ENCODE data around the gene FBXW7.

Gene FBXW7

GRCh38 chr4:152316969-152317368 lies 218.9 kb downstream of the FBXW7 start:
- no peak for ATAC-seq
- TF ChIP-seq ZC3H10 (CRISPR knock-in tag; IDR thresholded peaks at IDR 0.05) (no peak), ARNTL (CRISPR knock-in tag; IDR thresholded peaks at IDR 0.05; ENCODE audit: borderline replicate concordance, low read depth) (no peak)

DNA sequence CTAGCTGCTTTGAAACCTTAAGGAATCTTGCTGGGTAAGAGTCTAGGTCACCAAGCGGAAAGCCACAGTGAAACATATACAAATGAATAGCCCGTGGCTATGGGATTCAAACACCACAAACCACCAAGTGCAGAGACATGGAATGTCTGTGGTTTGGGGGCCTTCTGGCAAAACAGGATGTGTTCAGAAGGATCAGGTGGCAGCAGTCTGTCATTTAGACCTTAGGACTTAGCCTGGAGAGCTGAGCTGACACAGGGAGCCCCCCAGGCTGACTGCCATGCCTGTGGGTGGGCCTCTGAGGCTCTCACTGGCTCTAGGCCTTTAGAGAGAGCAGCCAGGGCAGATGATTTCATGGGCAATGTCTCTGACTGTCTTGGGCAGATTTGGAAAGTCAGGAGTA lies 225.6 kb downstream of the FBXW7 start:
- no peak; the same call in 2 of the 3 replicates for ATAC-seq
- TF ChIP-seq, protein P1, sequence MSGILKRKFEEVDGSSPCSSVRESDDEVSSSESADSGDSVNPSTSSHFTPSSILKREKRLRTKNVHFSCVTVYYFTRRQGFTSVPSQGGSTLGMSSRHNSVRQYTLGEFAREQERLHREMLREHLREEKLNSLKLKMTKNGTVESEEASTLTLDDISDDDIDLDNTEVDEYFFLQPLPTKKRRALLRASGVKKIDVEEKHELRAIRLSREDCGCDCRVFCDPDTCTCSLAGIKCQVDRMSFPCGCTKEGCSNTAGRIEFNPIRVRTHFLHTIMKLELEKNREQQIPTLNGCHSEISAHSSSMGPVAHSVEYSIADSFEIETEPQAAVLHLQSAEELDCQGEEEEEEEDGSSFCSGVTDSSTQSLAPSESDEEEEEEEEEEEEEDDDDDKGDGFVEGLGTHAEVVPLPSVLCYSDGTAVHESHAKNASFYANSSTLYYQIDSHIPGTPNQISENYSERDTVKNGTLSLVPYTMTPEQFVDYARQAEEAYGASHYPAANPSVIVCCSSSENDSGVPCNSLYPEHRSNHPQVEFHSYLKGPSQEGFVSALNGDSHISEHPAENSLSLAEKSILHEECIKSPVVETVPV (CRISPR knock-in tag; IDR thresholded peaks at IDR 0.05), result no peak
- TF ChIP-seq TSHZ2 (CRISPR knock-in tag; IDR thresholded peaks at IDR 0.05) (no peak), ESRRG (CRISPR knock-in tag; IDR thresholded peaks at IDR 0.05) (no peak), ZNF565 (CRISPR knock-in tag; conservative IDR thresholded peaks at IDR 0.05; ENCODE audit: low read depth) (no peak), BACH2 (CRISPR knock-in tag; IDR thresholded peaks at IDR 0.05; ENCODE audit: borderline replicate concordance) (no peak), ISL1 (CRISPR knock-in tag; IDR thresholded peaks at IDR 0.05) (no peak), GLIS3 (CRISPR knock-in tag; IDR thresholded peaks at IDR 0.05) (no peak), ARNTL (CRISPR knock-in tag; IDR thresholded peaks at IDR 0.05; ENCODE audit: borderline replicate concordance, low read depth) (no peak), SNAI2 (CRISPR knock-in tag; IDR thresholded peaks at IDR 0.05) (no peak), OSR1 (CRISPR knock-in tag; IDR thresholded peaks at IDR 0.05) (no peak)
- TF ChIP-seq, protein P2, sequence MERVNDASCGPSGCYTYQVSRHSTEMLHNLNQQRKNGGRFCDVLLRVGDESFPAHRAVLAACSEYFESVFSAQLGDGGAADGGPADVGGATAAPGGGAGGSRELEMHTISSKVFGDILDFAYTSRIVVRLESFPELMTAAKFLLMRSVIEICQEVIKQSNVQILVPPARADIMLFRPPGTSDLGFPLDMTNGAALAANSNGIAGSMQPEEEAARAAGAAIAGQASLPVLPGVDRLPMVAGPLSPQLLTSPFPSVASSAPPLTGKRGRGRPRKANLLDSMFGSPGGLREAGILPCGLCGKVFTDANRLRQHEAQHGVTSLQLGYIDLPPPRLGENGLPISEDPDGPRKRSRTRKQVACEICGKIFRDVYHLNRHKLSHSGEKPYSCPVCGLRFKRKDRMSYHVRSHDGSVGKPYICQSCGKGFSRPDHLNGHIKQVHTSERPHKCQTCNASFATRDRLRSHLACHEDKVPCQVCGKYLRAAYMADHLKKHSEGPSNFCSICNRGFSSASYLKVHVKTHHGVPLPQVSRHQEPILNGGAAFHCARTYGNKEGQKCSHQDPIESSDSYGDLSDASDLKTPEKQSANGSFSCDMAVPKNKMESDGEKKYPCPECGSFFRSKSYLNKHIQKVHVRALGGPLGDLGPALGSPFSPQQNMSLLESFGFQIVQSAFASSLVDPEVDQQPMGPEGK (CRISPR knock-in tag; IDR thresholded peaks at IDR 0.05; ENCODE audit: borderline replicate concordance), result no peak

DNA sequence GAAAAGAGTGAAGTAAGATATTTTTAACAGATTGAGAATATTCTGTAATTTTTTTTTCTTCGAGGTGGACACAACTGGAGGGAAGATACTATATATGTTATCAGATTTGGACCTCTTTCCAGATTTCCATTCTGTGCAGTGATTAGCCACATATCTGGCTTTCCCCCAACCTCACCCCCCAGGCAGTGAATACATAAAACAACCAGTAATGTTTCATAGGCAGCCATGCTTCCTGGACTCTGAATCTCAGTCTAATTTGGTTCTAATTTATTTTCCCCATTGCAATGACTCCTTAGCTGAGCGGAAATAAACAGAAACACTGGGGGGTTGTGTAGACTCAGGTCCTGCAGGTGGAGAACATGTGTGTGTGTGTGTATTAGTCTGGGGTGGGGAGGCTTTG lies 226.5 kb downstream of the FBXW7 start:
- no peak for ATAC-seq
- no peak for TF ChIP-seq ARNTL (CRISPR knock-in tag; IDR thresholded peaks at IDR 0.05; ENCODE audit: borderline replicate concordance, low read depth)
- TF ChIP-seq GLIS3 (CRISPR knock-in tag; IDR thresholded peaks at IDR 0.05), result no peak
- no peak for TF ChIP-seq OSR1 (CRISPR knock-in tag; IDR thresholded peaks at IDR 0.05)
- no peak for TF ChIP-seq ZC3H10 (CRISPR knock-in tag; IDR thresholded peaks at IDR 0.05)
- TF ChIP-seq TCF4 (CRISPR knock-in tag; IDR thresholded peaks at IDR 0.05; ENCODE audit: borderline replicate concordance), result peak; percentile 47; the same call in 1 of the 2 replicates

DNA sequence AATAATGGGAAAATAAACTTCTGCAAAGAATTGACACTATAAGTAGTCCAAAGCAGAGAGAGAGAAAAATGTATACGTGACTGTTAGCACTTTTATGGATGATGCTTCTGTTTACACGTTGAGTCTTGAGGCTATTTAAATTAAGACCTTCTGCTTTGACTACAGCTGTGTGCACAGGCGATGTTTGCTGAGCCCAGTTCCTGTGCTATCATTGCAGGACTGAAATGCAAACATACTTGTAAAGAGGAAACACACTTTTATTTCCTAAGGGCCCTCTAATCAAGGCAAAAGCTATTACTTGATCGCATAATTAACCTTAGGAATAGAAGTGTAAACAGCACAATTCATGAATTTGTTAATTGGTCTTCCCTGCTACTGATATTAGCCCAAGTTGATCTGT lies 226.9 kb downstream of the FBXW7 start:
- no peak for ATAC-seq
- TF ChIP-seq ZFP3 (CRISPR knock-in tag; IDR thresholded peaks at IDR 0.05) (no peak), CSDC2 (CRISPR knock-in tag; IDR thresholded peaks at IDR 0.05) (no peak)

GRCh38 chr4:152307669-152308068 lies 228.2 kb downstream of the FBXW7 start:
- TF ChIP-seq, protein P2 (CRISPR knock-in tag; IDR thresholded peaks at IDR 0.05; ENCODE audit: borderline replicate concordance), result no peak
- TF ChIP-seq, protein P3, sequence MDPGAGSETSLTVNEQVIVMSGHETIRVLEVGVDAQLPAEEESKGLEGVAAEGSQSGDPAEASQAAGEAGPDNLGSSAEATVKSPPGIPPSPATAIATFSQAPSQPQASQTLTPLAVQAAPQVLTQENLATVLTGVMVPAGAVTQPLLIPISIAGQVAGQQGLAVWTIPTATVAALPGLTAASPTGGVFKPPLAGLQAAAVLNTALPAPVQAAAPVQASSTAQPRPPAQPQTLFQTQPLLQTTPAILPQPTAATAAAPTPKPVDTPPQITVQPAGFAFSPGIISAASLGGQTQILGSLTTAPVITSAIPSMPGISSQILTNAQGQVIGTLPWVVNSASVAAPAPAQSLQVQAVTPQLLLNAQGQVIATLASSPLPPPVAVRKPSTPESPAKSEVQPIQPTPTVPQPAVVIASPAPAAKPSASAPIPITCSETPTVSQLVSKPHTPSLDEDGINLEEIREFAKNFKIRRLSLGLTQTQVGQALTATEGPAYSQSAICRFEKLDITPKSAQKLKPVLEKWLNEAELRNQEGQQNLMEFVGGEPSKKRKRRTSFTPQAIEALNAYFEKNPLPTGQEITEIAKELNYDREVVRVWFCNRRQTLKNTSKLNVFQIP (CRISPR knock-in tag; IDR thresholded peaks at IDR 0.05; ENCODE audit: borderline replicate concordance, low read depth), result no peak
- no peak for TF ChIP-seq ZNF70 (CRISPR knock-in tag; IDR thresholded peaks at IDR 0.05)
- no peak for TF ChIP-seq ZNF8 (CRISPR knock-in tag; IDR thresholded peaks at IDR 0.05)
- TF ChIP-seq, protein P4, sequence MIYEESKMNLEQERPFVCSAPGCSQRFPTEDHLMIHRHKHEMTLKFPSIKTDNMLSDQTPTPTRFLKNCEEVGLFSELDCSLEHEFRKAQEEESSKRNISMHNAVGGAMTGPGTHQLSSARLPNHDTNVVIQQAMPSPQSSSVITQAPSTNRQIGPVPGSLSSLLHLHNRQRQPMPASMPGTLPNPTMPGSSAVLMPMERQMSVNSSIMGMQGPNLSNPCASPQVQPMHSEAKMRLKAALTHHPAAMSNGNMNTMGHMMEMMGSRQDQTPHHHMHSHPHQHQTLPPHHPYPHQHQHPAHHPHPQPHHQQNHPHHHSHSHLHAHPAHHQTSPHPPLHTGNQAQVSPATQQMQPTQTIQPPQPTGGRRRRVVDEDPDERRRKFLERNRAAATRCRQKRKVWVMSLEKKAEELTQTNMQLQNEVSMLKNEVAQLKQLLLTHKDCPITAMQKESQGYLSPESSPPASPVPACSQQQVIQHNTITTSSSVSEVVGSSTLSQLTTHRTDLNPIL (CRISPR knock-in tag; IDR thresholded peaks at IDR 0.05; ENCODE audit: low read depth), result no peak
- no peak for TF ChIP-seq ISL1 (CRISPR knock-in tag; IDR thresholded peaks at IDR 0.05)
- no peak for TF ChIP-seq BACH2 (CRISPR knock-in tag; IDR thresholded peaks at IDR 0.05; ENCODE audit: borderline replicate concordance)
- TF ChIP-seq RARB (CRISPR knock-in tag; IDR thresholded peaks at IDR 0.05), result no peak
- no peak for TF ChIP-seq TSHZ2 (CRISPR knock-in tag; IDR thresholded peaks at IDR 0.05)
- TF ChIP-seq TCF4 (CRISPR knock-in tag; IDR thresholded peaks at IDR 0.05; ENCODE audit: borderline replicate concordance), result no peak
- no peak for TF ChIP-seq OSR1 (CRISPR knock-in tag; IDR thresholded peaks at IDR 0.05)
- TF ChIP-seq CSDC2 (CRISPR knock-in tag; IDR thresholded peaks at IDR 0.05), result no peak
- TF ChIP-seq SNAI2 (CRISPR knock-in tag; IDR thresholded peaks at IDR 0.05), result no peak
- ATAC-seq, result no peak
